Measurements from ENCODE around the gene EGR2. TPM values are rescaled to one million over a fixed set of nuclear protein-coding genes. Genes with fewer than 3 reads are reported as not detected.

The EGR2 gene
- total and polyA plus RNA-seq, 7 donors = 0.24 to 1.2 (median 0.67) TPM

- intact Hi-C loops (cut with DNase I) = loop anchor here (10.0 kb wide), 3 partner anchors 271 to 379 kb away; partner anchors contain the start of gene NRBF2 (in 1 of the 2)
- no peak for ATAC-seq
- H3K4me3 ChIP-seq = no peak overlapping the region
Measured at GRCh38 chr10:62813981-62814380, 2.2 kb downstream of the EGR2 start.

DNA sequence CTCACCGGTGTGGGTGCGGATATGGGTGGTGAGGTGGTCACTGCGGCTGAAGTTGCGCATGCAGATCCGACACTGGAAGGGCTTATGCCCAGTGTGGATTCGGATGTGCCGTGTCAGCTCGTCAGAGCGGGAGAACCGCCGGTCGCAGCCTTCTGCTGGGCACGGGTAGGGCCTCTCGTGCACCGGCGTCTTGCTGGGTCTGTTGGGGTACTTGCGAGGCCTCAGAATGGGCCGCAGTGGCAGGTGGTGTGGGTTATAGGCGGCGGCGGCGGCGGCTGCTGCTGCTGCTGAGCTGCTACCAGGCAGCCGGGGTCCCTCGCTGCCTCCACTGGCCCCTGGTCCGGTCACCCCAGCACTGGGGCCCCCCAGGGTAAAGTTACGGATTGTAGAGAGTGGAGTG, 2.7 kb downstream of the EGR2 start:
- TF ChIP-seq, protein P1, sequence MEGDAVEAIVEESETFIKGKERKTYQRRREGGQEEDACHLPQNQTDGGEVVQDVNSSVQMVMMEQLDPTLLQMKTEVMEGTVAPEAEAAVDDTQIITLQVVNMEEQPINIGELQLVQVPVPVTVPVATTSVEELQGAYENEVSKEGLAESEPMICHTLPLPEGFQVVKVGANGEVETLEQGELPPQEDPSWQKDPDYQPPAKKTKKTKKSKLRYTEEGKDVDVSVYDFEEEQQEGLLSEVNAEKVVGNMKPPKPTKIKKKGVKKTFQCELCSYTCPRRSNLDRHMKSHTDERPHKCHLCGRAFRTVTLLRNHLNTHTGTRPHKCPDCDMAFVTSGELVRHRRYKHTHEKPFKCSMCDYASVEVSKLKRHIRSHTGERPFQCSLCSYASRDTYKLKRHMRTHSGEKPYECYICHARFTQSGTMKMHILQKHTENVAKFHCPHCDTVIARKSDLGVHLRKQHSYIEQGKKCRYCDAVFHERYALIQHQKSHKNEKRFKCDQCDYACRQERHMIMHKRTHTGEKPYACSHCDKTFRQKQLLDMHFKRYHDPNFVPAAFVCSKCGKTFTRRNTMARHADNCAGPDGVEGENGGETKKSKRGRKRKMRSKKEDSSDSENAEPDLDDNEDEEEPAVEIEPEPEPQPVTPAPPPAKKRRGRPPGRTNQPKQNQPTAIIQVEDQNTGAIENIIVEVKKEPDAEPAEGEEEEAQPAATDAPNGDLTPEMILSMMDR (IDR thresholded peaks at IDR 0.05) = no peak
- intact Hi-C loops (cut with DNase I) = loop anchor here (10.0 kb wide), 3 partner anchors 271 to 379 kb away; partner anchors contain the start of gene NRBF2 (in 1 of the 2)
- H3K4me1 ChIP-seq = peaks cover 20% of the 10 kb centered on the region
- peaks cover 0 to 16% of the 10 kb centered on the region in 2 donors for H3K36me3 ChIP-seq (ENCODE audit: insufficient read depth in 1 of 2, low read depth in 1 of 2)
- ATAC-seq (no peak), DNase-seq (no peak)
- peaks cover 0 to 25% (median 10%) of the 10 kb centered on the region in 3 donors for H3K27me3 ChIP-seq (ENCODE audit: insufficient read depth in 3 of 3, low read length in 2 of 3)
- H3K4me3 ChIP-seq = no peak overlapping the region
- WGBS, 3 donors = 92 to 94% (median 94%) methylated on average over 22 to 27 of the region's 27 CpGs
- no peaks in the 10 kb centered on the region for H3K9me3 ChIP-seq
- no peak overlapping the region for H3K27ac ChIP-seq

More at GRCh38 chr10:62813981-62814380, 2.2 kb downstream of the EGR2 start:
- no peaks in the 10 kb centered on the region for H3K9me3 ChIP-seq
- H3K27ac ChIP-seq = no peak overlapping the region
- no peak for DNase-seq
- H3K4me1 ChIP-seq = peaks cover 21% of the 10 kb centered on the region
- TF ChIP-seq, protein P1 (IDR thresholded peaks at IDR 0.05) = no peak
- WGBS, 3 donors = 94 to 97% (median 97%) methylated on average over 5 of the region's 5 CpGs
- H3K27me3 ChIP-seq (ENCODE audit: insufficient read depth in 3 of 3, low read length in 2 of 3) = peaks cover 0 to 27% (median 10%) of the 10 kb centered on the region in 3 donors
- peaks cover 0 to 16% of the 10 kb centered on the region in 2 donors for H3K36me3 ChIP-seq (ENCODE audit: insufficient read depth in 1 of 2, low read depth in 1 of 2)

- Histone ChIP-seq H3K9me3 (no peaks in the 10 kb centered on the region), H3K4me3 (no peak overlapping the region), H3K27ac (no peak overlapping the region), H3K36me3 (ENCODE audit: insufficient read depth in 1 of 2, low read depth in 1 of 2) (peaks cover 0 to 16% of the 10 kb centered on the region in 2 donors), H3K4me1 (peaks cover 20% of the 10 kb centered on the region), H3K27me3 (ENCODE audit: insufficient read depth in 3 of 3, low read length in 2 of 3) (peaks cover 0 to 22% (median 10%) of the 10 kb centered on the region in 3 donors)
- DNase-seq = no peak
- no peak for ATAC-seq
- TF ChIP-seq, protein P1 (IDR thresholded peaks at IDR 0.05) = no peak
- WGBS, 3 donors = 92 to 93% (median 92%) methylated on average over 13 of the region's 13 CpGs
- intact Hi-C loops (cut with DNase I) = loop anchor here (10.0 kb wide), 3 partner anchors 272 to 378 kb away; partner anchors contain the start of gene NRBF2 (in 1 of the 2)
Measured at GRCh38 chr10:62812672-62813439, 3.3 kb downstream of the EGR2 start.

GRCh38 chr10:62811159-62811875, 4.8 kb downstream of the EGR2 start:
- ATAC-seq = no peak
- TF ChIP-seq, protein P1 (IDR thresholded peaks at IDR 0.05) = no peak
- Histone ChIP-seq H3K4me1 (peaks cover 36% of the 10 kb centered on the region), H3K27me3 (ENCODE audit: insufficient read depth in 3 of 3, low read length in 2 of 3) (peaks cover 0 to 22% (median 10%) of the 10 kb centered on the region in 3 donors), H3K27ac (no peak overlapping the region), H3K4me3 (no peak overlapping the region), H3K9me3 (no peaks in the 10 kb centered on the region), H3K36me3 (ENCODE audit: insufficient read depth in 1 of 2, low read depth in 1 of 2) (peaks cover 0 to 16% of the 10 kb centered on the region in 2 donors)
- intact Hi-C loops (cut with DNase I) = loop anchor here (10.0 kb wide), 3 partner anchors 273 to 377 kb away; partner anchors contain the start of gene NRBF2 (in 1 of the 2)
- 91 to 92% (median 91%) methylated on average over 10 of the region's 10 CpGs for WGBS, 3 donors
- no peak for DNase-seq
